Prostate gland (tissue), 2 donors: ENCODE data around the gene USP6.

ENCODE experiments used
- CTCF ChIP-seq, 4 experiments: fragments of 200-600 bp in 2 of 4; fragments of 450-650 bp in 2 of 4; sonication (generic) in 2 of 4; IDR thresholded peaks; 1 replicate in 3 of 4; 2 replicates in 1 of 4; pipeline ENCODE4 v1.5.1; 2016 to 2019; ENCODE audit warnings: antibody characterized with exemption in 4 of 4, mild to moderate bottlenecking in 2 of 4, moderate library complexity in 2 of 4
- POLR2A ChIP-seq: fragments of 450-650 bp; IDR thresholded peaks from one replicate; pipeline ENCODE4 v1.6.1; 2016; ENCODE audit warnings: antibody characterized with exemption, mild to moderate bottlenecking

- TF ChIP-seq POLR2A, result no peak
- TF ChIP-seq CTCF (IDR thresholded peaks at IDR 0.05), result no peak
Measured at GRCh38 chr17:5080591-5080990, 35.2 kb upstream of the USP6 start.
